Astrocyte (in vitro differentiated cells and primary cell): Measurements from ENCODE around the gene PLA2G4A. TPM values are rescaled to one million over a fixed set of nuclear protein-coding genes. Genes with fewer than 3 reads are reported as not detected.

Experiments used
- DNase-seq: peaks from one replicate; pipeline ENCODE4 v3.0.0-alpha.2; 2010; ENCODE audit warnings: low read depth
- FAIRE-seq: peaks from 2 replicates; lab custom pipeline; 2011; peaks lifted over from hg19 to GRCh38; lab: Jason Lieb, UNC
- H2AFZ ChIP-seq: 2 replicates; pipeline ENCODE4 v1.6.0; 2012; ENCODE audit warnings: low read depth, low read length, inconsistent platforms
- H3K27ac ChIP-seq: 2 replicates; pipeline ENCODE4 v1.5.1; 2011; ENCODE audit warnings: low read depth, low read length, inconsistent platforms
- H3K27me3 ChIP-seq: 2 replicates; pipeline ENCODE4 v1.6.0; 2011; ENCODE audit warnings: low read length, inconsistent platforms; ENCODE audit not compliant: insufficient read depth
- H3K36me3 ChIP-seq: 2 replicates; pipeline ENCODE4 v1.5.1; 2011; ENCODE audit warnings: low read length, inconsistent platforms; ENCODE audit not compliant: insufficient read depth
- H3K4me1 ChIP-seq: 2 replicates; pipeline ENCODE4 v1.5.1; 2011; ENCODE audit warnings: low read length, inconsistent platforms; ENCODE audit not compliant: insufficient read depth
- H3K4me2 ChIP-seq: 2 replicates; pipeline ENCODE4 v1.6.0; 2012; ENCODE audit warnings: low read length, inconsistent platforms
- H3K4me3 ChIP-seq: 2 replicates; pipeline ENCODE4 v1.5.1; 2011; ENCODE audit warnings: low read depth, mild to moderate bottlenecking, low read length, inconsistent platforms; ENCODE audit not compliant: insufficient read depth
- H3K79me2 ChIP-seq: 2 replicates; pipeline ENCODE4 v1.6.0; 2012; ENCODE audit warnings: mild to moderate bottlenecking, low read length, inconsistent platforms; ENCODE audit not compliant: insufficient read depth
- H3K9ac ChIP-seq: 2 replicates; pipeline ENCODE4 v1.6.0; 2012; ENCODE audit warnings: mild to moderate bottlenecking, low read length, inconsistent platforms
- H3K9me3 ChIP-seq: 2 replicates; pipeline ENCODE4 v1.5.1; 2012; ENCODE audit warnings: low read depth, mild to moderate bottlenecking, low read length, inconsistent platforms; ENCODE audit not compliant: insufficient read depth
- H4K20me1 ChIP-seq: 2 replicates; pipeline ENCODE4 v1.6.0; 2012; ENCODE audit warnings: low read length, inconsistent platforms; ENCODE audit not compliant: insufficient read depth
- H3K27ac Mint-ChIP-seq: one replicate; pipeline ENCODE4 v1.8.0; 2021; ENCODE audit warnings: mild to moderate bottlenecking, mixed read lengths; ENCODE audit not compliant: unreplicated experiment
- H3K27me3 Mint-ChIP-seq: one replicate; pipeline ENCODE4 v1.8.0; 2021; ENCODE audit warnings: low read depth, mixed read lengths; ENCODE audit not compliant: unreplicated experiment
- H3K36me3 Mint-ChIP-seq: one replicate; pipeline ENCODE4 v1.8.0; 2021; ENCODE audit warnings: low read depth, mixed read lengths; ENCODE audit not compliant: unreplicated experiment
- H3K4me1 Mint-ChIP-seq: one replicate; pipeline ENCODE4 v1.8.0; 2021; ENCODE audit warnings: low read depth, mixed read lengths; ENCODE audit not compliant: unreplicated experiment
- H3K4me3 Mint-ChIP-seq: one replicate; pipeline ENCODE4 v1.8.0; 2021; ENCODE audit warnings: mild to moderate bottlenecking, moderate library complexity, mixed read lengths; ENCODE audit not compliant: unreplicated experiment
- H3K9me3 Mint-ChIP-seq: one replicate; pipeline ENCODE4 v1.8.0; 2021; ENCODE audit warnings: mild to moderate bottlenecking, mixed read lengths; ENCODE audit not compliant: unreplicated experiment
- CTCF ChIP-seq: IDR thresholded peaks from 2 replicates; pipeline ENCODE4 v1.5.1; 2011; ENCODE audit warnings: low read depth, mild to moderate bottlenecking, inconsistent platforms, low read length, moderate library complexity; ENCODE audit not compliant: insufficient read depth
- EZH2 ChIP-seq: IDR thresholded peaks from 2 replicates; pipeline ENCODE4 v1.6.1; 2012; ENCODE audit warnings: mild to moderate bottlenecking, low read length, inconsistent platforms; ENCODE audit not compliant: insufficient read depth
- total RNA-seq: library from RNA; stranded (reverse); gene quantifications from 2 replicates; pipeline ENCODE4 v1.2.1, GENCODE V29; 2021

Gene PLA2G4A
- total RNA-seq, 1 donor from 2014 or later = 1.4 TPM

GRCh38 chr1:186994897-186995296, 166.1 kb downstream of the PLA2G4A start:
- Mint-ChIP-seq H3K27ac (no peak overlapping the region), H3K4me3 (no peak overlapping the region), H3K4me1 (no peaks in the 10 kb centered on the region), H3K9me3 (no peaks in the 10 kb centered on the region), H3K36me3 (no peaks in the 10 kb centered on the region), H3K27me3 (no peaks in the 10 kb centered on the region)
- no peaks in the 10 kb centered on the region for H3K36me3 ChIP-seq
- FAIRE-seq (no peak), DNase-seq (no peak)
- no peaks in the 10 kb centered on the region for H4K20me1 ChIP-seq
- no peak overlapping the region for H2AFZ ChIP-seq
- H3K4me3 ChIP-seq = no peak overlapping the region
- H3K4me2 ChIP-seq = no peak overlapping the region
- H3K9me3 ChIP-seq = no peaks in the 10 kb centered on the region
- H3K9ac ChIP-seq = no peak overlapping the region
- no peak overlapping the region for H3K27ac ChIP-seq
- no peaks in the 10 kb centered on the region for H3K27me3 ChIP-seq
- no peaks in the 10 kb centered on the region for H3K4me1 ChIP-seq
- no peaks in the 10 kb centered on the region for H3K79me2 ChIP-seq
- TF ChIP-seq CTCF (no peak), EZH2 (no peak)

GRCh38 chr1:186996816-186997215, 168.1 kb downstream of the PLA2G4A start:
- no peak for TF ChIP-seq CTCF
- no peak for TF ChIP-seq EZH2

GRCh38 chr1:186997877-186998276, 169.1 kb downstream of the PLA2G4A start:
- Histone ChIP-seq H3K36me3 (no peaks in the 10 kb centered on the region), H3K4me3 (no peak overlapping the region), H3K27ac (no peak overlapping the region), H2AFZ (no peak overlapping the region), H4K20me1 (no peaks in the 10 kb centered on the region), H3K9ac (no peak overlapping the region), H3K9me3 (no peaks in the 10 kb centered on the region), H3K4me1 (peaks cover 14% of the 10 kb centered on the region), H3K4me2 (no peak overlapping the region), H3K27me3 (no peaks in the 10 kb centered on the region), H3K79me2 (no peaks in the 10 kb centered on the region)
- Mint-ChIP-seq H3K36me3 (no peaks in the 10 kb centered on the region), H3K4me3 (no peak overlapping the region), H3K9me3 (no peaks in the 10 kb centered on the region), H3K27ac (no peak overlapping the region), H3K4me1 (peaks cover 2% of the 10 kb centered on the region), H3K27me3 (no peaks in the 10 kb centered on the region)
- TF ChIP-seq CTCF = no peak
- TF ChIP-seq EZH2 = no peak
- DNase-seq = no peak
- no peak for FAIRE-seq

More at GRCh38 chr1:186996816-186997215, 168.1 kb downstream of the PLA2G4A start:
- Histone ChIP-seq H3K79me2 (no peaks in the 10 kb centered on the region), H3K4me3 (no peak overlapping the region), H3K4me1 (peaks cover 13% of the 10 kb centered on the region), H3K4me2 (no peak overlapping the region), H2AFZ (no peak overlapping the region), H3K9me3 (no peaks in the 10 kb centered on the region), H3K27me3 (no peaks in the 10 kb centered on the region), H3K27ac (no peak overlapping the region), H3K36me3 (no peaks in the 10 kb centered on the region), H3K9ac (no peak overlapping the region), H4K20me1 (no peaks in the 10 kb centered on the region)
- Mint-ChIP-seq H3K27me3 (no peaks in the 10 kb centered on the region), H3K4me3 (no peak overlapping the region), H3K27ac (no peak overlapping the region), H3K9me3 (no peaks in the 10 kb centered on the region), H3K4me1 (peaks cover 1% of the 10 kb centered on the region), H3K36me3 (no peaks in the 10 kb centered on the region)
- FAIRE-seq = no peak
- DNase-seq = no peak
